Esophagus squamous epithelium (tissue), 5 donors: Measurements from ENCODE around the gene YEATS2. TPM values are rescaled to one million over a fixed set of nuclear protein-coding genes. Genes with fewer than 3 reads are reported as not detected.

Source experiments
- DNase-seq: peaks from one replicate; lab custom pipeline; 2025; lab: John Stamatoyannopoulos, UW
- H3K27ac ChIP-seq, 4 donors: fragments of 200-600 bp; sonication (generic); one replicate each; pipeline ENCODE4 v1.5.1; 2016 to 2019; ENCODE audit warnings: mild to moderate bottlenecking in 1 of 4
- H3K27me3 ChIP-seq, 4 donors: fragments of 200-600 bp; sonication (generic); 1 replicate in 3 of 4; 2 replicates in 1 of 4; pipeline versions ENCODE4 v1.5.1 to v1.6.0; 2017 to 2021; ENCODE audit warnings: antibody characterized with exemption in 1 of 4
- H3K36me3 ChIP-seq, 3 donors: fragments of 200-600 bp; sonication (generic); one replicate each; pipeline ENCODE4 v1.5.1; 2016 to 2019
- H3K4me1 ChIP-seq, 3 donors: fragments of 200-600 bp; sonication (generic); one replicate each; pipeline ENCODE4 v1.5.1; 2017 to 2019
- H3K4me3 ChIP-seq, 4 donors: fragments of 200-600 bp; sonication (generic); 1 replicate in 3 of 4; 2 replicates in 1 of 4; pipeline ENCODE4 v1.5.1; 2016 to 2019; ENCODE audit warnings: mild to moderate bottlenecking in 2 of 4, moderate library complexity in 1 of 4
- H3K9me3 ChIP-seq, 3 donors: fragments of 200-600 bp; sonication (generic); one replicate each; pipeline ENCODE4 v1.5.1; 2016 to 2019
- CTCF ChIP-seq, 6 experiments: fragments of 450-650 bp in 4 of 6; fragments of 200-600 bp in 2 of 6; sonication (generic) in 2 of 6; IDR thresholded peaks; one replicate each; pipeline ENCODE4 v1.5.1; 2016 to 2019; ENCODE audit warnings: antibody characterized with exemption in 6 of 6, mild to moderate bottlenecking in 4 of 6, moderate library complexity in 4 of 6
- POLR2A ChIP-seq, 4 donors: fragments of 450-650 bp; IDR thresholded peaks; one replicate each; pipeline ENCODE4 v1.6.1; 2017; ENCODE audit warnings: antibody characterized with exemption in 4 of 4, mild to moderate bottlenecking in 4 of 4, moderate library complexity in 3 of 4
- WGBS, 2 donors: methylation state at CpG; one replicate each; pipeline ENCODE4 v1.1.5; 2018; 5-methylcytosine and 5-hydroxymethylcytosine counted together
- intact Hi-C: fragments of 100-400 bp; cut with DNase I; formaldehyde crosslinking; loops from one replicate; pipeline ENCODE4 v1.15.0; 2022
- total RNA-seq, 4 donors: library from RNA; depleted of rRNA; stranded (reverse); fragments of >200 nt; gene quantifications; one replicate each; pipeline ENCODE4 v1.1.0, GENCODE V29; 2016
- donor health status: DM: yes; HTN: yes; CAD: no.

The YEATS2 gene
- total RNA-seq, 4 donors from 2014 or later: 10.1 to 23.7 (median 15.5) TPM

- H3K4me1 ChIP-seq: peaks cover 7 to 11% (median 10%) of the 10 kb centered on the region in 3 donors
- WGBS, 2 donors: 55% methylated on average over 5 of the region's 6 CpGs; no CpG with 5 or more reads in 1 of the 2 donors
- H3K9me3 ChIP-seq: no peaks in the 10 kb centered on the region
- no peak for TF ChIP-seq POLR2A (IDR thresholded peaks at IDR 0.05)
- no peak for TF ChIP-seq CTCF (IDR thresholded peaks at IDR 0.05)
- intact Hi-C loops: no loop called here
- no peak overlapping the region for H3K4me3 ChIP-seq
- DNase-seq: no peak
- H3K36me3 ChIP-seq: peaks cover 0 to 18% (median 0%) of the 10 kb centered on the region in 3 donors
- H3K27ac ChIP-seq: no peak overlapping the region
- no peaks in the 10 kb centered on the region for H3K27me3 ChIP-seq
These were observed 122.2 kb downstream of the YEATS2 start for GRCh38 chr3:183819831-183820230.

- Histone ChIP-seq H3K4me1 (peaks cover 13 to 31% (median 13%) of the 10 kb centered on the region in 3 donors), H3K9me3 (no peaks in the 10 kb centered on the region), H3K36me3 (peaks cover 0 to 4% (median 0%) of the 10 kb centered on the region in 3 donors), H3K4me3 (no peak overlapping the region), H3K27me3 (no peaks in the 10 kb centered on the region), H3K27ac (no peak overlapping the region)
- intact Hi-C loops: no loop called here
- TF ChIP-seq POLR2A (IDR thresholded peaks at IDR 0.05): no peak
- no peak for TF ChIP-seq CTCF (IDR thresholded peaks at IDR 0.05)
- no peak for DNase-seq
- 90 to 100% methylated on average over 2 to 6 of the region's 13 CpGs for WGBS, 2 donors
These were observed 125.0 kb downstream of the YEATS2 start for GRCh38 chr3:183822631-183823030.

- H3K36me3 ChIP-seq: peaks cover 0 to 16% (median 0%) of the 10 kb centered on the region in 3 donors
- DNase-seq: no peak
- no peaks in the 10 kb centered on the region for H3K9me3 ChIP-seq
- no peak overlapping the region for H3K4me3 ChIP-seq
- peaks cover 13 to 31% (median 13%) of the 10 kb centered on the region in 3 donors for H3K4me1 ChIP-seq
- TF ChIP-seq CTCF (IDR thresholded peaks at IDR 0.05) (no peak), POLR2A (IDR thresholded peaks at IDR 0.05) (no peak)
- H3K27ac ChIP-seq: no peak overlapping the region
- intact Hi-C loops: no loop called here
- WGBS, 2 donors: 68 to 73% methylated on average over 5 of the region's 5 CpGs
- H3K27me3 ChIP-seq: no peaks in the 10 kb centered on the region
These were observed 126.4 kb downstream of the YEATS2 start for GRCh38 chr3:183823963-183824362.

- Histone ChIP-seq H3K4me3 (peak overlapping the region; percentile 52 to 80 (median 61)), H3K27ac (peak overlapping the region in 1 of 4 donors; percentile 42), H3K36me3 (peaks cover 0 to 22% (median 0%) of the 10 kb centered on the region in 3 donors), H3K9me3 (no peaks in the 10 kb centered on the region), H3K4me1 (peaks cover 13 to 31% (median 13%) of the 10 kb centered on the region in 3 donors), H3K27me3 (no peaks in the 10 kb centered on the region)
- intact Hi-C loops: no loop called here
- no CpG with 5 or more reads among the region's 88 CpGs for WGBS, 2 donors
- no peak for TF ChIP-seq POLR2A (IDR thresholded peaks at IDR 0.05)
- DNase-seq: no peak
These were observed 127.3 kb downstream of the YEATS2 start for GRCh38 chr3:183824761-183825455.

- WGBS, 2 donors: 8% methylated on average over 7 of the region's 69 CpGs; no CpG with 5 or more reads in 1 of the 2 donors
- H3K36me3 ChIP-seq: peaks cover 0 to 29% (median 0%) of the 10 kb centered on the region in 3 donors
- H3K27me3 ChIP-seq: no peaks in the 10 kb centered on the region
- no peak for TF ChIP-seq POLR2A (IDR thresholded peaks at IDR 0.05)
- no peak for TF ChIP-seq CTCF (IDR thresholded peaks at IDR 0.05)
- intact Hi-C loops: no loop called here
- peaks cover 13 to 31% (median 13%) of the 10 kb centered on the region in 3 donors for H3K4me1 ChIP-seq
- H3K9me3 ChIP-seq: no peaks in the 10 kb centered on the region
- no peak for DNase-seq
- peak within 1 kb of the TSS; percentile 52 to 80 (median 61) for H3K4me3 ChIP-seq
- peak within 1 kb of the TSS in 2 of 4 donors; percentile 42 to 50 for H3K27ac ChIP-seq
These were observed 128.0 kb downstream of the YEATS2 start, which contains the start of gene MAP6D1 for GRCh38 chr3:183825456-183826161. Gene MAP6D1, minus strand, starts transcription at chr3:183825577. Its CDS starts 30 bp downstream, at chr3:183825547.
